ENCODE results near the gene PCDHB2.
"Not testable (repeated sequence)": the region's sequence is repeated elsewhere in the genome, so short reads cannot be mapped to it uniquely, and the experiment has no call there.

Gene PCDHB2

GRCh38 chr5:141137346-141137745, 42.9 kb downstream of the PCDHB2 start:
- not testable (repeated sequence) for DNase-seq

Data from activated CD4-positive, alpha-beta T cell treated with anti-CD3 and anti-CD28 coated beads for 1 hour (primary cell).